Stimulated activated CD8-positive, alpha-beta memory T cell treated with anti-CD3 and anti-CD28 coated beads, Interleukin-15, amount 100 ng/mL, for 24 hours (primary cell): ENCODE data around the gene SMAD7.

Experiments
- DNase-seq: peaks from one replicate; pipeline ENCODE4 v3.0.0-alpha.2; 2020; ENCODE audit warnings: low read depth

The SMAD7 gene

GRCh38 chr18:48914581-48915251 is 36.0 kb downstream of the SMAD7 start:
- no peak for DNase-seq

GRCh38 chr18:48913775-48914174 is 37.0 kb downstream of the SMAD7 start:
- no peak for DNase-seq

- DNase-seq, result no peak
Observed at GRCh38 chr18:48913201-48913600, 37.6 kb downstream of the SMAD7 start.

- DNase-seq, result no peak
Observed at GRCh38 chr18:48910972-48911545, 39.7 kb downstream of the SMAD7 start.

GRCh38 chr18:48909721-48910120 is 41.0 kb downstream of the SMAD7 start:
- DNase-seq, result no peak

- DNase-seq, result no peak
Observed at GRCh38 chr18:48908916-48909315, 41.8 kb downstream of the SMAD7 start.

DNA sequence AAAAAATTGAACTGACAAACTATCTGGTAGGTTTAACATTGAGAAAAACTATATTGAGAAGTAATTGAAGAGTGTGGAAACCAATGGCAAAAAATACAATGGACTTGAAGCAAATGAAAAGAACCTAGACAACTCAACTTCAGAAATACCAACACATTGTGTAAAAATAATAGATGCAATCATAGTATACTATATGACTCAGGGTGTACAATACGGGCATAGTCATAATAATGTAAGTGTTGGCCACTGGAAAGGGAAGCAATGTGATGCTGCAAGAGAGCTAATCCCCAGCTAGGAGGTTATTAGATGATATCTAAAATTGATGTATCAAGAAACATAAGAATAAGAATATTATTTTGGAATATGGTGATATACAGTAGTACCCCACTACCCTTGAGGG is 45.3 kb downstream of the SMAD7 start:
- DNase-seq, result no peak

DNA sequence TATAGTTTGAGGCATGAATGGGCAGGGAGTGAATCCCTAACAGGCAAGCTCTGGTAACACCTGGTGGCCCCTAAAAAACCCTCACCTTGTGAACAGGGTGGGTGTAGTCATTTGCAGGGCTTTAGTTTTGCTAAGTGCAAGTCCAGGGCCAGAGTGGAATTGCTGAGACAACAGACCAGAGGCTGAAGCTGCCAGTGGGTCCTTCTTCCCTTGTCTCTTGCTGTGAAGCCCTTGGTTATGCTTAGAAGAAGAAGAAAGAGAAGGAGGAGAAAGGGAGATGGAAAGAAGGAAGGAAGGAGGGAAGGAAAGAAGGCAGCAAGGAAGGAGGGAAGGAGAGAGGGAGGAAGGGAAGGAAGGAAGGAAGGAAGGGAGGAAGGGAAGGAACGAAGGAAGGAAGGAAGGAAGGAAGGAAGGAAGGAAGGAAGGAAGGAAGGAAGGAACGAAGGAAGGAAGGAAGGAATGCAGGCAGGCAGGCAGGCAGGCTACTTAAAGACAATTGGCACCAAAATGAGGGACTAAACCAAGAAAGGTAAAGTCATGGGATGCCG is 45.8 kb downstream of the SMAD7 start:
- no peak for DNase-seq

GRCh38 chr18:48904091-48904490 is 46.7 kb downstream of the SMAD7 start:
- no peak for DNase-seq

- no peak for DNase-seq
Observed at GRCh38 chr18:48902856-48903601, 47.7 kb downstream of the SMAD7 start.

DNA sequence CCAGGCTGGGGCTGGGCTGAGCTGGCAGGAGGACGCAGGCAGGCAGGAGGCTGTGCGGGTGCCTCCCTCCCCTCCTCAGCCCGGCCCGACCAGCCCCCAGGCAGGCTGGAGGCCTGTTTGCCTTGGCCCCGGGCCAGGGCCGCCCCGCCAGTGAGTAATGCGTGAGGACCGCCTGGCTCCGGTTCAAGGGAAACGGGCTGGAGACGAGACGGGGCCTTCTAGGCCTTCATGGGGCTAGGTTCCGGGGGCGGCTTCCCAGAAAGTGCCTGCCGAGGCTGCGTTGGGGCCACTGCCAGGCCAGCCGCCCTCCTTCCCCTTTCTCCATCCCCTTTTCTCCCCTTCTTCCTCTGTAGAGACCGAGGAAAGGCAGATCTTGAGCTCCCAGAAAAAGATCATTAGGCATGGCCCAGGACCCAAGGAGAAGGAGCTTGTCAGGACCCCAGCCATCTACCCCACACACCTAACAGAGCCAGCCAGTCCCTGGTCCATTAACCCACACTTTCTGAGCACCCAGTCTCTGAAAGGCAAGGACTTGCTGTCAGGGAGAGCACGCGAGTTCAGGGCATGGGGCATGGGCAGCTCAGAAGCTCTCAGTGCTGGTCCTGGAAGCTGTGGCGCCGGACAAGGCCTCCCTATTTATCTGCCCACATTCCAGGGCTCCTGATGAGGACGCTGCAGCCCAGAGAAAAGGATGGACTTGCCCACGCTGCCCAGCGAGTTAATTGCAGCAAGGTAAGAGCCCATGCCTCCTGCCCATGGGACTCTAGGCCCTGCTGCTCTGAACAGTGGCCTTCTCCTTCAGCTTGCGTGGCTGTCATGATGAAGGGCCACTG is 48.5 kb downstream of the SMAD7 start:
- DNase-seq, result no peak

DNA sequence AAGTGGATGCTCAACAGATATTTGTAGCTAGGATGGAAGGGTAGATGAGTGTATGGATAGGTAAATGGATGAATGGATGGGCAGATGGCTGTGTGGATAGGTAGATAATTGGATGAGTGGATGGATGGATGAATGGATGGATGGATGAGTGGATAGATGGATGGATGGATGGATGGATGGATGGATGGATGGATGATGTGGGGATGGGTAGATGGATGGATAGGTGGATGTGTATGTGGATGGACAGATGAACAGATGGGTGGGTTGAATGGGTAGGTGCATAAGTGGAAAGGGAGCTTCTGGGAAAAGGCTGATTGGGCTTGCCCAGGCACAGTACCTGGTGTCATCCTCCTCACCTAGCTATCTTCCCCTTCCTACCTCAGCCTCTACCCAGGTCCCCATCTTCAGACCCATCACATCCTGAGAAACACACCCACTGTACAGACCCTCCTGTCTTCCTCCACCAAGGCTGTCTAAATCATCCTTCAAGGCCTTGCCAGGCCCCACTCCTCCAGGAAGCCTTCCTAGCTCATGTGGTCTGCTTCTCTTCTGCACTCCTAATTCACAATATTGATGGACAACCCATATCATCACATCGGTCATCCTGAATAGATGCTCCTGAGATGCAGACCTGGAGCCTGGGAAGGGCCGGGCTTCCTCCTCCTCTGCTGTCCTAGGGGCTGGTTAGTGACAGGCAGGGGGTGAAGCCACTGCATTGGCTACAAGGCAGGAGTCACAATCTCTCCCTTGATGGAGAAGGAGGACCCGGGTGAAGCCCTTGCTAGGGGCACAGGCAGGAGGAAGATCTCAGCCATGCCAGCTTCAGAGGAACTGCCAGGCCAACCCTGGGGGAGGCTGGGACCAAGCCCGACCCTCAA is 49.4 kb downstream of the SMAD7 start:
- DNase-seq, result no peak

DNA sequence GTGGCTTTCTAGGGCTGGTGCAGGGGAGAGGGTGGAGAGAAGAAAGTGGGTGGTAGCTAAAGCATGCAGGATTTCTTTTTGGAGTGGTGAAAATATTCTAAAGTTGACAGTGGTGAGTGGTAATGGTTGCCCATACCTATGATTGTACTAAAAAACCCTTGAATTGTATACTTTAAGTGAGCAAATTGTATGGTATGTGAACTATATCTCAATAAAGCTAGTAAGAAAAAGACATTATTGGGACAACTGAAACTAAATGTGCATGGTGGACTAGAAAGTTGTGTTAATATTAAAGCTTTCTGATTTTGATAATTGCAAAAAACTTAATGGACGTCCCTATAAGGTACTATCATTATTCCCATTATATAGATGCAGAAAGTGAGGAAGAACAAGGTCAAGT is 50.3 kb downstream of the SMAD7 start:
- DNase-seq, result no peak

DNA sequence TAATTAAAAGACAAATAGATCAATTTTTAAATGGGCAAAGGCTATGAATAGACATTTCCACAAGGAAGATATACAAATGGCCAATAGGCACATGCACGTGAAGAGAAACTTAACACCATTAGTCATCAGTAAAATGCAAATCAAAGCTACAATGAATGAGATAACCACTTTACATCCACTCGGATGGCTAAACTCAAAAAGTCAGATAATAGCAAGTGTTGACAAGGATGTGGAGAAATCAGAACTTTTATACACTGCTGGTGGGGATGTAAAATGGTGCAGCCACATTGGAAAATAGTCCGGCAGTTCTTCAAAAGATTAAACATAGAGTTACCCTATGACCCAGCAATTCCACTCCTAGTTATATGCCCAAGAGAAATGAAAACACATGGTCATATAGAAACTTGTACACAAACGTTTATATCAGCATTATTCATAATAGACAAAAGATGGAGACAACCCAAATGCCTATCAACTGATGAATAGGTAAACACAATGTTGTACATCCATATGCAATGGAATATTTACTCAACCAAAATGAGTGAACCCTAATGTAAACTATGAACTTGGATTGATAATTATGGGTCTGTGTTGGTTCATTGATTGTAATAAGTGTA is 51.1 kb downstream of the SMAD7 start:
- DNase-seq, result no peak

- DNase-seq, result no peak
Observed at GRCh38 chr18:48898521-48898920, 52.2 kb downstream of the SMAD7 start.

DNA sequence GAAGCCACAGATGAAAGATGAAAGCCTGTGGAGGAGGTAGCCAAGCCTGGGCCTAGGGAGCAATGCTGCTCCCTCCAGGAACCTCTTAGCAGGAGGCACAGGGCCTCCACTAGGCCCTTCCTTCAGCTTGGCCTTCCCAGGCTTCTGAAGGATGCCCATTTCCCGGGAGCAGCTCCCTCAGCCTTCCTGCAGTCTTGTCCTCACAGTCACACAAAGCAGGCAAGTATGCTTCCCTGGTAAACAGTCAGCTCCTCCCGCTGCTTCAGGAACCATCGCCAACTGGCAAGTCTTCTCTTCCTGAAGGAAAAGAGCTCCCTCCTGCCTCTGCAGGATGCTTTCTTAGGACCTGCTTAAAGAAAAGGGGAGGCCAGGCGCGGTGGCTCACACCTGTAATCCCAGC is 53.2 kb downstream of the SMAD7 start:
- DNase-seq, result no peak

DNA sequence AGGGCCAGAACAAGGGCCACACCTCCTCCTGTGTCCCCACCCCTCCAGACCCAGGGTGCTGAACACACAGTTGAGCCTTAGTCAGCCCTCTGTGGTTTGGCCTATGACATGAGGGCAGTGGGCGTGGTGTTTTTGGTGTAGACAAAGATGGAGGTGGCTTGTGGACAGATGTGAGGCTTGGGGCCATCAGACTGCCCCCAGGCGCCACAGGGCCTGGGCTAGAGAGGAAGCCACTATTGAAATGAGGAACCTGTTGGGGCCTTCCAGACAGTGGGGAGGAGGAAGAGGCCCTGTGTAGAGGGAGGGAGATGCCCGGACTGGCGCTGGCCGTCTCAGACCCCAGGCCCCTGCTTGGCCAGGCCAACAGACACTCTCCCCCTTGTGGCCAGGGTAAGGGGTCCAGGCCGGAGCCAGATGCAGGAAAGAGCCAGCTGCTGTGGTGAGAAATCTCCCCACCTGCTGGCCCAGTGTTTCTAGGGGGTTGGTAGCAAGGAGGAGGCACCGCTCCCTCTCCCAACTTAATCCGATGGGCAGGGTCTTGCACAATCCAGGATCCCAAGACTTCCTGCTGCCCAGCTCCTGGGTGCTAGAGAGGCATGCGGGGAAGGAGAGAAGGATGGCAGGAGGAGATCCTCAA is 53.8 kb downstream of the SMAD7 start:
- no peak for DNase-seq

DNA sequence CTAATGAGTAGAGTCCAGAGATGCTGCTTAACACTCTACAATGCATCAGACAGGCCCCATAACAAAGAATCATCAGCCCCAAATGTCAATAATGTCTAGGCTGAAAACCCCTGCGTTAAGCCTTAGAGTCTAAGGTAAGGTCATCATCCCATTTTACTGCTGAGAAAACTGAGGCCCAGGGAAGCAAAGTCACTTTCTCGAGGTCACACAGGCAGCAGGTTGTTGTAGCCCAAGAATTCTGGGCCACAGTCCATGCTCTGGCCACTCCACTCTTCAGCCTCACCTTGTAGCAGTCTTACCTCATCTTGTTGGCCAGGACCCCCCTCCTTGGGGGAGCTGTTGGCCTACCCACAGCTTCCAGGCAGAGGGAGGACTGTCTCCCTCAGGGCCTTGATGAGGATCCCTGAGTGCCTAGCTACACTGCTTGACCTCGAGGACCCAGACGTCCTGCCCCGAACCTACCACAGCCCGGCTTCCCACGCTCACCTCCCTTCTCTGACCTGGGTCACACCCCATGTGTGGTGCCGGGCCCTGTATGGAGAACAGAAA is 54.4 kb downstream of the SMAD7 start:
- no peak for DNase-seq

GRCh38 chr18:48894799-48895346 is 55.9 kb downstream of the SMAD7 start:
- no peak for DNase-seq
